HTR-8/SVneo (cell line): ENCODE results near the gene NPHP4.

ENCODE experiments used
- DNase-seq: peaks from one replicate; pipeline ENCODE4 v3.0.0; 2011; ENCODE audit warnings: low spot score, mixed read lengths; ENCODE audit not compliant: insufficient read length
- FAIRE-seq: peaks from 2 replicates; lab custom pipeline; 2011; peaks lifted over from hg19 to GRCh38; lab: Jason Lieb, UNC

NPHP4 gene

GRCh38 chr1:5918275-5918649 lies 74.0 kb downstream of the NPHP4 start:
- FAIRE-seq: no peak
- DNase-seq: no peak

GRCh38 chr1:5917591-5918274 lies 74.5 kb downstream of the NPHP4 start:
- no peak for FAIRE-seq
- DNase-seq: no peak

GRCh38 chr1:5917281-5917590 lies 75.0 kb downstream of the NPHP4 start:
- FAIRE-seq: no peak

GRCh38 chr1:5916572-5917280 lies 75.5 kb downstream of the NPHP4 start:
- DNase-seq (no peak), FAIRE-seq (no peak)

More at GRCh38 chr1:5917281-5917590, 75.0 kb downstream of the NPHP4 start:
- no peak for DNase-seq

- FAIRE-seq (no peak), DNase-seq (peak; percentile 40)
Observed at GRCh38 chr1:5915587-5916571, 76.3 kb downstream of the NPHP4 start.

GRCh38 chr1:5914676-5915365 lies 77.4 kb downstream of the NPHP4 start:
- no peak for FAIRE-seq
- DNase-seq: no peak

- DNase-seq: no peak
- no peak for FAIRE-seq
Observed at GRCh38 chr1:5913876-5914275, 78.3 kb downstream of the NPHP4 start.

GRCh38 chr1:5913078-5913845 lies 79.0 kb downstream of the NPHP4 start:
- FAIRE-seq: no peak
- DNase-seq: peak; percentile 18

GRCh38 chr1:5911871-5912271 lies 80.4 kb downstream of the NPHP4 start:
- DNase-seq (no peak), FAIRE-seq (no peak)

- FAIRE-seq (no peak), DNase-seq (no peak)
Observed at GRCh38 chr1:5911157-5911556, 81.1 kb downstream of the NPHP4 start.

GRCh38 chr1:5910666-5911065 lies 81.6 kb downstream of the NPHP4 start:
- DNase-seq: no peak
- FAIRE-seq: no peak

- FAIRE-seq: no peak
Observed at GRCh38 chr1:5910276-5910620, 82.0 kb downstream of the NPHP4 start.

GRCh38 chr1:5909576-5910275 lies 82.5 kb downstream of the NPHP4 start:
- DNase-seq: no peak
- no peak for FAIRE-seq

More at GRCh38 chr1:5910276-5910620, 82.0 kb downstream of the NPHP4 start:
- no peak for DNase-seq

- FAIRE-seq: no peak
- DNase-seq: no peak
Observed at GRCh38 chr1:5908461-5909375, 83.5 kb downstream of the NPHP4 start.

GRCh38 chr1:5907966-5908365 lies 84.3 kb downstream of the NPHP4 start:
- no peak for DNase-seq
- FAIRE-seq: no peak

- no peak for FAIRE-seq
Observed at GRCh38 chr1:5907386-5907785, 84.8 kb downstream of the NPHP4 start.

GRCh38 chr1:5906966-5907365 lies 85.3 kb downstream of the NPHP4 start:
- FAIRE-seq: no peak

More at GRCh38 chr1:5907386-5907785, 84.8 kb downstream of the NPHP4 start:
- DNase-seq: no peak

GRCh38 chr1:5906116-5906515 lies 86.1 kb downstream of the NPHP4 start:
- no peak for FAIRE-seq

More at GRCh38 chr1:5906966-5907365, 85.3 kb downstream of the NPHP4 start:
- no peak for DNase-seq

More at GRCh38 chr1:5906116-5906515, 86.1 kb downstream of the NPHP4 start:
- no peak for DNase-seq
